ENCODE data around the gene PDPK1.

- TF ChIP-seq GATA3 (IDR thresholded peaks at IDR 0.05; ENCODE audit: low read depth, low read length): no peak
- no peak for TF ChIP-seq GATA2 (IDR thresholded peaks at IDR 0.05; ENCODE audit: low read depth, low read length)
Observed at GRCh38 chr16:2587891-2588565, 50.2 kb downstream of the PDPK1 start.

All from SH-SY5Y (cell line).